HG03565 (cell line): ENCODE measurements around the gene LDB2.
"Not testable (repeated sequence)": the region's sequence is repeated elsewhere in the genome, so short reads cannot be mapped to it uniquely, and the experiment has no call there.

ENCODE experiments used
- ATAC-seq: cut with Tn5 transposase; IDR thresholded peaks from one replicate; pipeline ENCODE4 v1.9.1; 2021; ENCODE audit warnings: mild to moderate bottlenecking, moderate library complexity; ENCODE audit not compliant: unreplicated experiment

Gene LDB2

DNA sequence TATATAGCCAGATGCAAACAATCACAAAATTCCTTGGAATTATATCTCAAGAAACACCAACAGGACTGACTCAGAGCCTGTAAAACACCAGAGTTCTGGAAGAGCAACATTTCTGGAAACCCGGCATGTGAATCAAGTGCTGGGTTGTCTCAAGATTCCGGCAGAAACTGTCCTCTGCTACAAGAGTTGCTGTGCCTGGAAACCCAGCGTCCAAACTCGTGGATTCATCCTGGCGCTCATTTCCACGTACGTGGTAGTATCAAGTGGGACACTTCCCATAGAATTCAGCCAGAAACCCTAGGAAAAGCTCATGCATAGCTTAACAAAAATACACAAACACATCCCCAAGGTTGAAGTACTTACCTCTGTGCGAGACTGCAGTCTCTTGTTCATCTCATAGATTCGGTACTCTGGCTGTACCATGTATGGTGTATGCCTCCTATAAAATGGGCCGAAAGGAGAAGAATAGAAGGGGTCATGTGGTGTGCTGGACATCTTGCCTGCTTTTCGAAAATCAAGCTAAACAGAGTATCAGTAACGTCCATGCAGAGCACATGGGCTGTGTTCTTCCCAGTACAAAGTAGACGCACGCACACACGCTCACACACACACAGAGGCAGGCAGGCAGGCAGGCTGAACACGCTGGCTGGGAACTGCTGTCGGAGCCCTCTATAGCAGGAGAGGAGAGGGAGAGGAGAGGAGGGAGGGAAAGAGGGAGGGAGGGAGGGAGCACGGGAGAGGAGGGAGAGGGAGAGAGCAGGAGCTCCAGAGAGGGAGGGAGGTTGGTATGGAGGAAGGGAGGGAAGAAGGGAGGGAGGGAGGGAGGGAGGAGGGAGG lies at the start of gene LDB2:
LDB2 (minus strand) TSS at position 655 of the 837 bp plus-strand sequence.
- ATAC-seq = no peak

DNA sequence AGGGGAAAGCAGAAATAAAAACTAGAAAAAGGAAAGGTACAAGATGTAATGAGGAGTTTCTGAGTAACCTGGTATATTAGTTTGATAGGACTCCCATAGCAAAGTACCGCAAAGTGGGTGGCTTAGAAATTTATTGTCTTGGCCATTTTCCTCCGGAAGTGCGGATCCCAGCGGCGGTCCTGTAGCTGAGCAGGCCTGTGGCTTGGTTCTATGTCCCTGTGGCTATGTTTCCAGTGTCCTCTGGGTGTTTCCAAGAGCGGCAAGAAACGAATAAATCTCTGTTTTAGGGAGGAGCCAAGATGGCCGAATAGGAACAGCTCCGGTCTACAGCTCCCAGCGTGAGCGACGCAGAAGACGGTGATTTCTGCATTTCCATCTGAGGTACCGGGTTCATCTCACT lies 44.0 kb upstream of the LDB2 start:
- ATAC-seq = no peak

DNA sequence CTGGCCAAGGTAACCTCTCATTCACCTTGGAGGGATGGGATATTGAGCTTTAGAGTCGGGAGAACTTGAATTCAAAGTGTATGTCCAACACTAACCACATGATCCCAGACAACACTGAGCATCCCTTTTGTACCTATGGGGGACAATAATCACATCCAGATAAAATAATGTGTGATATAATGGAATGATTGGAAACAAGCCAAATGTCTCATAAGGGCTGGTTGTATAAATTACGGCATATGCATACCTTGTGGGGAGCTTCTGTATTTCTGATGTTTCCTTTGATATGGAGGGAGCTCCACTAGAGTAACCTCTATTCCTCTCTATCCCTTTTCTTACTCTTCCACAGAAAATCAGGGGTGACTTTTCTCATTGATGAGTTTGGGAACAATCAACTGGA lies 40.7 kb upstream of the LDB2 start:
- ATAC-seq = no peak

DNA sequence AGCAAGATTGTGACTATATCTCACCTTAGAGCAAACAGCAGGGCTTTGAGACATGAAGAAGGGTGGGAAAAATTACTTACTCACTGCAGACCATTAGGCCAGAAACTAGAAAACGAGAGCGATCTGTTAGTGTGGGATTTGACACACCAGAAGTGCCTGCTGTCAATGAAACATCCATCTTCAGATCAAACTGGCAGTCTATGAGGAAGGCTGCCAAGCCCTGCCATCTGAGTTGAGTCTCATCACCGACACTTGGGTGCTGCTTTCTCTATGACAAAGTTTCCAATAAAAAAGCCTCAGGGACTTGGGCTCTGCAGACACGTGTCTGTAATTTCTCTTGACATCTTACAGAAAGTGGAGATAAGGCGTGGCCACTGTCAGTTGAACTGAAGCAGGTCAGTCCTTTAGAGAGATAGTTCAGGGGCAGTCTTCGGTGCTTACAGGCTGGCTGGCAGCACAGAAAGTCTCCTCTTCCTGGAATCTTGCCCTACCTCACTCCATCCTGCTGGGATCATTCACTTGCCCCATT lies 40.1 kb upstream of the LDB2 start:
- no peak for ATAC-seq

DNA sequence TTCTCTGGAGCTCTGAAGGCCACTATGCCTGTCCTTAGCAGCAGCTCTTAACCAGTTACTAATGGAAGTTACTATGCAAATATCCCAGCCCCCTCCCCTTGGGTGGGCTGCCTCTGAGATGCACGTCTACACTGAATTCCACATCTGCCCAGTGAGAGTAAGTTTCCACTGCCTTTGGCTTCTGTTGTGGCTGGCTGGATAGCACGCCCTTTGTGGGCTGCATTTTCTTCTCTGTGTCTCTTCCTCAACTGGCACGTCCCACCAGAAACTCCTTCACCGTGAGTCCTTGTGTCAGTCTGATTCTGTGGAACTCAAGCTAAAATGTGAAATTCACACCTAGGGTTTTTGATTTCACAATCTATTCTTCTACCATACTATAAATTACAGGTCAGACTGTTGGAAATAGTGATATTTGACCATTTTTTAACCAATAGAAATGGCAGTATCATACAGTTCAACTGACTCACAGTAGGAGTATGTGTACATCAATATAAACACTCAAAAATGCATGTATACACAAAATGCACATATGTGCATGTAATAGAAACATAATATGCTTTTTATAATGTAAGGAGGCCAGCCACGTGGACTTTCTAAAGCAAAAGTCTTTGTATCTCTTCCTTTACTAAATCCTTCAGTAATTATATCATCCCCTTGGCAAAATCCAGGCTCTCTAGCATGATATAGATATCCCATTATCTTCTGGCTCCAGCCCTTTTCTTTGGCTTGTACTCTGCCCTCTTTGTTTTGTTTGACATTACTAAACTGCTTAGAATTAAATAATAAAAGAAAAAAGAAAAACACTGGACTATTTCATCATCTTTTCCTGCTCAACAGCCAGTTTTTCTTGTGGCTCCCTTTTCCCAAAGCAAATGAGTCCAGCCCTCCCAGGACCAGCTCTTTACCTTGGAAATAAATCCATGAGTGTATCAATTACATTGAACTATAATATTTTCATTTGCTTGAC lies 33.2 kb upstream of the LDB2 start:
- ATAC-seq = no peak

DNA sequence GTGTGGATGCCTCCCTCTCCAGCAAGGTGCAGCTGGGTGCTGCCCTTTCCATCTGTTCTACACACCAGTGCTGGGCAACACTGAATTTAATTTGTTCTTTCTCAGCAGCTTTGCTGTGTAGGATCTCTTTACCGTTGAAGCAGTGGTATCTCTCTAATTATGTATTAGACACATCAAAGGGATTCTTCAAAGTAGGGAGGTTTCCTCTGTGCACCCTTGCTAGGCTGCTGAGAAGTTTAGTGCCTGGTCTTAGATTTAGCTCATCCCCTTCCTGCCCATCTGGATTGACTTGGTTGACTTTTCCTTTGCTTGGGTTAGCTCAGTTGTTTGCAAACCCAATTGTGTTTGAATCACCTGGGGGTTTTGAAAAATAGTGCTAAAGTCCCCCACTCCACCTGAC lies 27.8 kb upstream of the LDB2 start:
- no peak for ATAC-seq

DNA sequence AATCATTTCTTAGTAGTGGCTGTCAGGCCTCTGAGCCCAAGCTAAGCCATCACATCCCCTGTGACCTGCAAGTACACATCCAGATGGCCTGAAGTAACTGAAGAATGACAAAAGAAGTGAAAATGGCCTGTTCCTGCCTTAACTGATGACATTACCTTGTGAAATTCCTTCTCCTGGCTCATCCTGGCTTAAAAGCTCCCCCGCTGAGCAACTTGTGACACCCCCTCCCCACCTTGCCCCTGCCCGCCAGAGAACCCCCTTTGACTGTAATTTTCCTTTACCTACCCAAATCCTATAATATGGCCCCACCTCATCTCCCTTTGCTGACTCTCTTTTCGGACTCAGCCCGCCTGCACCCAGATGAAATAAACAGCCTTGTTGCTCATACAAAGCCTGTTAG lies 20.3 kb upstream of the LDB2 start:
- not testable (repeated sequence) for ATAC-seq

DNA sequence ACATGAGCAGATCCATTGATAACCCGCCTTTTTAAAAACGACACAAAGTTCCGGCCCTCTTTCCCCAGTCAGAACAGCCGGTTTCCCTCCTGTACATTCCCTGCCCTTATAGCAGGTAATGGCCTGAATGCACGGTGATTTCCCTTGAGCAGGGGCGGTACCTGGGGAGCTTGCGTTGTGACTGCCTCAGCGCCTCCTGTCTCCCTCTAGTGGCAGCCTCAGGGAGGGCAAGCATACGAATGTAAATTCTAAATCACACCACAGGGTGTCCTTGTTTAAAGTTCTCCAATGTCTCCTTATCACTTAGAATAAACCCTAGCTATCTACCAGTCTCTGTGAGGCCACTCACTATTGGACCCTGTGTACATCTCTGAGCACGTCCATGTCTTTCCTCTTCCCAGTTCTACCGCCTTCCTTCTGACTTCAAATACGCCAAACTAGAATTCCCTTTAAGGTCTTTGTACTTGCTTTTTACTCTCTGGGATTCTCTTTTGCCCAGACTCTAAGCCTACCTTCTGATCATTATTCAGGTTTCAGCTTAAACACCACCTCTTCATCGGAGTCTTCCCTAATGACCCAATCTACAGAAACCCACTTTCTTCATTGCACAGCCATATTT lies 18.4 kb upstream of the LDB2 start:
- peak; percentile 98 for ATAC-seq

DNA sequence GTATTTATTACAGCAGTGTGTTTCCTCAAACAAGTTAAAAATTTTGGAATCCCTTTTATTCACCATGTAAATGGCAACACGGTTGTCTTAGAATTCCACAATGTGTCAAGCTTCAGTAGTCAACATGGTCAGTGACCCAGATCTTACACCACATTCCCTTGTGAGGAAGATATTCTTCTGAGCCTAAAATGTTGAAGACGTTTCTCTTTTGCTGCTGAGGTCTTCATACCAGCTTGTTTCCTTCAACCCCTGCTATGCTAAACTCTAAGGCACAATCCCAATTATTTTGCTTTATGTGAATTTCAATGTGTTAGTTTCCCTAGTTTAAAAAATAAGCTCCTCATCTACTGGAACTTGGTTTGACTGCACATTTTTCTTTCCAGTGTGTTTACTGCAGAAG lies 17.6 kb upstream of the LDB2 start:
- ATAC-seq = no peak

DNA sequence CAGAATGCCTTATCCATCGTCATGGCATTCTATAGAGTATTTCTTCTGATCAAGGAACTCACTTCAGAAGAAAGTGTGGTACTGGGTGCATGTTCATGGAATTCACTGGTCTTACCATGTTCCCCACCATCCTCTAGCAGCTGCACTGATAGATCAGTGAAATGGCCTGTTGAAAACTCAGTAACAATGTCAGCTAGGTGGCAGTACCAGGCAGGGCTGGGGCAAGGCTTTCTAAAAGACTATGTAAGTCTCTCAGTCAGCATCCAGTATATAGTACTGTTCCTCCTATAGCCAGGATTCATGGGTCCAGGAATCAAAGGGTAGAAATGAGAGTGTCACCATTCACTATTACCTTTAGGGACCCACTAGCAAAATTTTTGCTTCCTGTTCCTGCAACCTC lies 15.8 kb upstream of the LDB2 start:
- ATAC-seq = no peak

DNA sequence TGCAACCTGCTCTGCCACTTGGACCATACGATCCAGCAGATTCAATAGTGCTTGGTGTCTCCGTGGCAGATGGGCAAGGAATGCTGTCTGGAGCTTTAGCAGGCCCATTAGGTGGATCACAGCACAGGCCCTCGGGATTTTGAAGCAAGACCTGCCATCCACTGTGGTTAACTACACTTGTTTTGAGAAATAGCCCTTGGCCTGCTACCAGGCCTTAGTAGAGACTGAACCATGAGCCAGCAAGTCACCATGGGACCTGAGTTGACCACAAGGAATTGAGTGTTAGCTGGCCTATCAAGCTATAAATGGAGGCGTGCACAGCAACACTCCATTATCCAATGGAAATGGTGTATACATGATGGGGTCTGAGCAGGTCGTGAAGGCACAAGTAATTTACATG lies 14.5 kb upstream of the LDB2 start:
- ATAC-seq = no peak

DNA sequence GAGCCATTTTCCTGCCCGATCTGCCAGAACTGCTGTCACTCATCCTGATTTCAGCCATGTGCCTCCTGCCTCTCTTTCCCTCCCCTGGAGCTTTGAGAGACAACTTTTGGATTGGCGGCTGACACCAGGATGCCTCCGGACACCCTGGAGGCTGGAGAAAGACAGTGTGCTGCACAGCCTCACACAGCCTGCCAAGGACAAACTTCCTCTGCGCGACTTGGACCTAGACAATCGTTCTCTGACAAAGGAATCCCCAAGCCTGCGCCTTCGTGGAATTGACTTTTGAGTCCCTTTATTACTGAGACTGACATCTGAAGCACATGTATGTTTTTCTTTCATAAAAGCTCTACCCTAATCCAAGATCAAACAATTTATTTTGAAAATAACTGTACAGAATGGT lies 10.8 kb upstream of the LDB2 start:
- ATAC-seq = no peak

DNA sequence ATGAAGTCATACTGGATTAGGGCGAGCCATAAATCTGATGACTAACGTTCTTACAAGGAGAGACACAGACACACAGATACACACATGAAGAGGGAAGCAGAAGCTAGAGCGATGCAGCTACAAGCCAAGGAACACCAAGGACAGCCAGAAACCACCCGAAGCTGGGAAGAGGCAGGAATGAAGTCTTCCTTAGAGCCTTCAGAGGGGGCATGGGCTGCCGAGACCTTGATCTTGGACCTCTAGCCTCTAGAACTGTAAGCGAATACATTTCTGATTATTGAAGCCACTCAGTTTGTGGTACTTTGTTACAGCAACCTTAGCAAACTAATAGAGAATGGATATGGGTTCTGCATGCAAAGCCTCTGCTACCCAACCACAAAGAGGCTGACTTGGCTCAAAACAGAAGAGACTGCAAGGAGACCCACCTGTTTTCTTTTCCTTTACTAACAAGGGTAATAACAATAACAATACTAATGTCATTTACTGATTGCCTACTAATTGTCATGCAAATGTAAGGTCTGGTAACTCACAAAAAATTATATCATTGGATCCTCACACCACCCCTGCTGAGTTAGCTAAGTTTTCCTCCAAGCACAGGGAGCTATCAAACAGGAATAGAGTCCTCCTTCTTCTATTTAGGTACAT lies 10.1 kb upstream of the LDB2 start:
- no peak for ATAC-seq

DNA sequence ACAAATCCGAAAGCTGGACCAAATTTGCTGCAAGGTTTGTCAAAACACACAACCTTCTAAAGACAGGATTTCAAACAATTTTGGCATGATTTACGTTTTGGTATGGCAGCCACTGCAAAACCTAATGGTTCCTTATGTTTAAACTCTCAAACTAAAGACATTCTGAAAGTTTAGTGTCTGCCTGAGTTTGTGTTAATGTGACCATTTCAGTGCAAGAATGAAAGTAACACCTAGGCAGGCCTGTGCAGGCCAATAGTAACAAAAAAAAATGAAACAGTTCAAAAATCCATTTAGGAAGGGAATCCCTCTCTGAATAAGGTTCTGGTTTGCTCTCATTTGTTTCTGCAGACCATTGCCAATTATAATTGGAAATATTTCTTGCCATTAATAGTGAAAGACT lies 1.9 kb upstream of the LDB2 start:
- ATAC-seq = no peak

DNA sequence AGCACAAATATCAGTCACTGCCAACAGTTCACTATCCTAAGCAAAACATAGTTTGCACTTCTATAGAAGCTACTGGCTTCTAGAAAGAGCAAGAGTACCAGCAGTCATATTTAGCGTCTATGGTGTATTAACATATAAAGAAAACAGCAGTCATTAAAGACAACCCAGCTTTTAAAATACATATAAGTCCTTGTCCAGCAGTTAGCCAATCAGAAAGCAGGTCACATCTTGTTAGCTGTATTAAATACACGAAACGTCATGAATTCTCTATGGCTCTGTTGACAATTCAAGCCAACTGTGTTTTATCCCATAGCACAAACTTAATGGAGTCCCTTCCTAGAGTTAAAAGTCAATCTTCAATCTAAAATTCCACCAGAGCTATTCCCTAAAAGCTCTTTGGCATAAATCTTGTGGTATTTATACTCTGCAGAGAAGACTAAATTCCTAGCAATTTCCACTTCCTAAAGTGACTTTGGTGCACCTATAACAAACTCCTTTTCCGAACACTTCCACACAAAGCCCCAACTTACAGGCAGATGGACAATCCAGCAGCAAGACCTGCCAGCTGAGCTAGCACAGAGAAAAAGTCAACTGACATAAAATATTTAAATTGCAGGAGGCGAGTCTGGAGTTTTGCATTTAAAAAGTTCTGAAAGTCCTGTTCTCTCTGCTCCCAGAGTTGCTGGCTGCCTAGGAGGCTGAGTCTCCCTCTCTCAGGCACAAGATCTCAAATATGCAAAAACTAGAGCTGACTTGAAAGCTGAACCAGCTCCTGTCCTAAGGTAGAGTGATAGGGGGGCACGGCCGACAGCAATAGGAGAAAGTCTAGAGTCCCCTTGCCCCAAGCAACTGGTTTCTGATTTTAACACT lies 1.3 kb downstream of the LDB2 start:
- ATAC-seq = no peak

DNA sequence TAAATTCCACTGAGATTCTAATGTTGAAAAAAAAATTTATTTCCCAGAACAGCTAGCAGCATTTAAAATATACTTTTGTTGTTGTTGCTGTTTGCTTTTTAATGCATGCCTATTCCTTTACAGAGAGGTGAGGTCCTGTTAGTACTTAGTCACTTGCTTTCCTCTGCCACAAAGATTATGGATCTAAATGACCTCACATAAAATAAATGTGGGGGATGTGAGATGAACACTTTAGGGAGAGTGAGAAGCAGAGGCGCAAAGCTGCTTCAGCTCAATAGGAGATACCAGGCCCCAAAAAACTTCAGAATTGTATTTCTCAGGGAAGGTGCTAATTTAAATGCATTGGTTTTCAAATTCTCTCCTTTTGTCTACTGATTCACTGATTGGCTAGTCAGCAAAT lies 4.0 kb downstream of the LDB2 start:
- ATAC-seq = no peak

DNA sequence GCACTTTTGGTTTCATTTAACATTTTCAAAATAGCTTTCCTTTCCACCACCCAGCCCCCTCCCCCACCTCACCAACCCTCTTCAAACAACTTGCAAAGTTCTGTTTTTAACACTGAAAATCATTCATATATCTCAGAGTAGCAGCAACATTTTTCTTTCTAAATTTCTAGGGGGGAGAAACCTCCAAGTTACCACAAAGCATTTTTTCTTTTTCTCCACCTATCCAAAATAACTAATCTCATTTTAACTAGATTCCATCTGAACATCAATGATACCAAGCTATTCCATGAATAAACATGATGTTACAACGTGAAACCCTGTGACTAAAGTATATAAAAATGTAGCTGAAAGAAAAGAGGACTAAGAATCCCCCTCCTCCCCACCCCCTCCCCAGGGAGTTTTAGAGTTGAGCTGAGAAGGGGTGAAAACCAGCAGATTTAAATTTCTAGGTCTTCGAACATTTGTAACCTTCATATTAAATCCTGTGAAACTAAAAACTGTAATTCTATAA lies 5.2 kb downstream of the LDB2 start:
- no peak for ATAC-seq

DNA sequence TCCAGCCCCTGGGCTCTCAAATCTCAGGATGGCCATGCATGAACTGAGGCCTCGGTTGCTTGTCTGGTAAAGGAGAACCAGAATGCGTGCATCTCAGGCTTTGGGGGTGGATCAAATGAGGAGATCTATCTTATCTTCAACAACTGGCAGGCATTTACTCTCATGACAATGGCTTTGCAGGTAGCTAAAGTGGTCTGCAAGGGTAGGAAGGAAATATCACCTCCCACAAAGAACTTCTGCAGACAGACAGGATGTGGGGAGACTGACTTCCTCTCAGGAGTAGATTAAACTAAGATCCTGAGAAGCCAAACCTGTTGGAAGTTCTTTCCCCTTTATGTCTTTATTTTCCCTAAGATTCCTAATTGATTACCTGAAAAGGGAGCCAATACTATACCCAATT lies 7.8 kb downstream of the LDB2 start:
- no peak for ATAC-seq

DNA sequence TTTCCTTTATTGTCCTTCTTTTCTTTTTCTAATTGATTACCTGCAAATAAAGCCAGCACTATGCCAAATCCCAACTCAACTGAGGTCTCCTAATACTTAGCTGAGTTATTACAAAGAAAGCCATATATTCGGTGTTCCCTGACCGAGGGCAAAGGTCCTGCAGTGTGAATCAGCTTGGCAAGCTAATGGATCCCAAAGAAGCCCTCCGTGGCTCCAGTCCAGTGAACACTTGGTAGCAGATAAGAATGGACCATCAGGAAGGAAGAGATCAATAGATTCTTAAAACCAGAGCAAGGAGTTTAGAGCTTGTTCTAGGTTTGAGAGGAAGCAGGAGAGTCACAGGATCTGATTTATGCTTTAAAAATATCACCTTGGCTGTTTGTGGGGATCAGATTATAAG lies 8.5 kb downstream of the LDB2 start:
- no peak for ATAC-seq

DNA sequence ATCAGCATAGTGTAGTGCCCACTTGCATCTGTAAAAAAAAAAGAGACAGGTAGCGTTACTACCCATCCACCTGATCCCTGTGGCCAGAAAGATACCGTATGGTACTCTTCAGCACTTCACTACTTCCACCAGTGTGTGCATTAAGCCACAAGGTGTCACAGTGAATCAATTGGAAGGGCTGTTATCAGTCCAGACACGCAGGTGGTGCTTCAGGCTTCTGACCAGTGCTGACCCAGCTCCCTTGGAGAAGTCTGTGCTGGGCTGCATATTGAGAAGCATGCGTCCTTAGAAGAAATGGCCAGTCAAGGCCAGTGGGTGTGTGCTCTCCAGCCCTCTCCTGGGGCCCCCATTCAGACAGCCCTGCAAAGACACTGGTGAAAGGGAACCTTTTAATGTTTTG lies 10.6 kb downstream of the LDB2 start:
- ATAC-seq = no peak
